ENCODE measurements around the gene MROH2B. TPM values are rescaled to one million over a fixed set of nuclear protein-coding genes. Genes with fewer than 3 reads are reported as not detected.

The MROH2B gene
- total and polyA plus RNA-seq, 2 donors (not counting 3 experiments of a cell fraction or from before 2014, with no cell fraction given) = not detected

DNA sequence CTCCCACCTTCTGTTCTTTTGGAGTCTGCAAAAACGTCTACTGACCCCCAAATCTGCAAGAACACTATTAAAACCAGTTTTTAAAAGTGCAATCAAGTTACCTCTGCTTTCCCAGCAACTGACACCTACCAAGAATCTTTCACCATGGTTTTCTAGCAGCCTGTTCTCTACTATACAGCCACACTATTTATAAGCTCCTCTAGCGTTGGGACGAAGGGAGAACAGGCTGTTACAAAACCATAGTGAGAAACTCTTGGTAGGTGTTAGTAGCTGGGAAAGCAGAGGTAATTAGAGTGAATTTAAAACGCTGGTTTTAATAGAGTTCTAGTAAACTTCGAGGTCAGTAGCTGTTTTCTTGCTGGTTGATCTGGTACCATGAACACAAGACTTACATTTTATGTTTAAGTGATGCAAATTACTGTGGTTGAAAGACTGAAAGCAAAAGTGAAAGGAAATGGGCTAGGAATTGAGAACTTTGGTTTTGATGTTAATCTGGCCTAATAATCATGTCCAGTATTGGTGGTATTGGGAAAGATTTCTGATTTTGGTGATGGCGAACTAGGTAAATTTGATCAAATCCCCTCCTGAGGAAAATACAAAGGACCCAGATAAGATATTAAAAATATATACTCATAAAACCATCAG lies 5.3 kb downstream of the MROH2B start:
- H3K36me3 ChIP-seq (ENCODE audit: control insufficient read depth in 2 of 2, extremely low read depth in 1 of 2, insufficient read depth in 2 of 2, low read length in 2 of 2) = no peaks in the 10 kb centered on the region
- no peak for DNase-seq (ENCODE audit: low read depth, low spot score)
- no peak for FAIRE-seq
- H3K27me3 ChIP-seq (ENCODE audit: control insufficient read depth in 2 of 2, insufficient read depth in 2 of 2, low read length in 2 of 2) = no peaks in the 10 kb centered on the region
- H3K9me1 ChIP-seq (replicated peaks; ENCODE audit: control insufficient read depth, extremely low read depth, insufficient read depth, low read length) = no peaks in the 10 kb centered on the region
- ChIA-PET CTCF (no interaction called here), POLR2A (no interaction called here)
- H3K79me2 ChIP-seq (ENCODE audit: control insufficient read depth, insufficient read depth, low read length) = no peaks in the 10 kb centered on the region
- H3K9ac ChIP-seq (replicated peaks; ENCODE audit: extremely low read depth, insufficient read depth, low read length) = no peak overlapping the region
- H3K27ac ChIP-seq (ENCODE audit: insufficient read depth, low read depth, low read length) = no peak overlapping the region
- H2AFZ ChIP-seq (ENCODE audit: low read depth, low read length) = no peak overlapping the region
- no peaks in the 10 kb centered on the region for H3K9me3 ChIP-seq (replicated peaks; ENCODE audit: control insufficient read depth, insufficient read depth, low read length)
- no peak for TF ChIP-seq POLR2AphosphoS5 (IDR thresholded peaks at IDR 0.05; ENCODE audit: insufficient read depth, low read depth, low read length)
- no peak for TF ChIP-seq FOS (IDR thresholded peaks at IDR 0.05; ENCODE audit: borderline replicate concordance, insufficient read depth, low read length)
- TF ChIP-seq MYC (IDR thresholded peaks at IDR 0.05; ENCODE audit: low read depth, low read length) = no peak
- no peak for TF ChIP-seq JUN (IDR thresholded peaks at IDR 0.05; ENCODE audit: borderline replicate concordance, insufficient read depth, insufficient read length, low read depth)
- TF ChIP-seq, protein P1, sequence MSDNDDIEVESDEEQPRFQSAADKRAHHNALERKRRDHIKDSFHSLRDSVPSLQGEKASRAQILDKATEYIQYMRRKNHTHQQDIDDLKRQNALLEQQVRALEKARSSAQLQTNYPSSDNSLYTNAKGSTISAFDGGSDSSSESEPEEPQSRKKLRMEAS (IDR thresholded peaks at IDR 0.05; ENCODE audit: insufficient read depth, insufficient read length) = no peak
- TF ChIP-seq EZH2 (IDR thresholded peaks at IDR 0.05; ENCODE audit: borderline replicate concordance, low read depth, low read length, severe bottlenecking) = no peak
- no peak for TF ChIP-seq POLR2A (IDR thresholded peaks at IDR 0.05; ENCODE audit: low read depth, low read length)
- TF ChIP-seq GATA2 (IDR thresholded peaks at IDR 0.05; ENCODE audit: insufficient read depth, insufficient read length, low read depth, low read length) = no peak
- TF ChIP-seq, protein P2, sequence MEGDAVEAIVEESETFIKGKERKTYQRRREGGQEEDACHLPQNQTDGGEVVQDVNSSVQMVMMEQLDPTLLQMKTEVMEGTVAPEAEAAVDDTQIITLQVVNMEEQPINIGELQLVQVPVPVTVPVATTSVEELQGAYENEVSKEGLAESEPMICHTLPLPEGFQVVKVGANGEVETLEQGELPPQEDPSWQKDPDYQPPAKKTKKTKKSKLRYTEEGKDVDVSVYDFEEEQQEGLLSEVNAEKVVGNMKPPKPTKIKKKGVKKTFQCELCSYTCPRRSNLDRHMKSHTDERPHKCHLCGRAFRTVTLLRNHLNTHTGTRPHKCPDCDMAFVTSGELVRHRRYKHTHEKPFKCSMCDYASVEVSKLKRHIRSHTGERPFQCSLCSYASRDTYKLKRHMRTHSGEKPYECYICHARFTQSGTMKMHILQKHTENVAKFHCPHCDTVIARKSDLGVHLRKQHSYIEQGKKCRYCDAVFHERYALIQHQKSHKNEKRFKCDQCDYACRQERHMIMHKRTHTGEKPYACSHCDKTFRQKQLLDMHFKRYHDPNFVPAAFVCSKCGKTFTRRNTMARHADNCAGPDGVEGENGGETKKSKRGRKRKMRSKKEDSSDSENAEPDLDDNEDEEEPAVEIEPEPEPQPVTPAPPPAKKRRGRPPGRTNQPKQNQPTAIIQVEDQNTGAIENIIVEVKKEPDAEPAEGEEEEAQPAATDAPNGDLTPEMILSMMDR (IDR thresholded peaks at IDR 0.05; ENCODE audit: extremely low read depth in 1 of 2, insufficient read depth in 1 of 2, low read depth in 1 of 2, low read length in 2 of 2) = no peak
- intact Hi-C loops (cut with micrococcal nuclease) = no loop called here
- no TSS peak for BruUV-seq (replicated peaks)
- H3K4me2 ChIP-seq (ENCODE audit: insufficient read depth, low read length) = no peak overlapping the region
- H3K4me1 ChIP-seq (ENCODE audit: control insufficient read depth, extremely low read depth, insufficient read depth, low read length) = no peaks in the 10 kb centered on the region
- H4K20me1 ChIP-seq (replicated peaks; ENCODE audit: control insufficient read depth, extremely low read depth, insufficient read depth, low read length) = no peaks in the 10 kb centered on the region
- dilution Hi-C loops (cut with MboI; ENCODE audit: extremely low pct_ligation_motif_present, low sequenced_read_pairs) = no loop called here
- H3K4me3 ChIP-seq (replicated peaks in 1 of 3; ENCODE audit: insufficient read depth in 1 of 3, low read depth in 1 of 3, low read length in 3 of 3) = no peak overlapping the region
